GM23338 (cell line): ENCODE data around the gene SGSH. TPM values are rescaled to one million over a fixed set of nuclear protein-coding genes. Genes with fewer than 3 reads are reported as not detected.

ENCODE experiments used
- ATAC-seq: fragments of 200-7000 bp; cut with Tn5 transposase; 3 replicates; pipeline ENCODE4 v1.9.1; 2020
- DNase-seq: peaks from one replicate; pipeline ENCODE4 v3.0.0-alpha.2; 2015; ENCODE audit warnings: low spot score
- H2AFZ ChIP-seq: fragments of 200-600 bp; sonication (generic); 2 replicates; pipeline ENCODE4 v1.8.0; 2016; ENCODE audit warnings: antibody characterized with exemption, mild to moderate bottlenecking, moderate library complexity
- H3F3A ChIP-seq: fragments of 200-600 bp; sonication (generic); replicated peaks from 2 replicates; pipeline ENCODE4 v1.8.0; 2017; ENCODE audit warnings: antibody characterized with exemption, mixed run types, low read depth
- H3K27ac ChIP-seq: fragments of 200-600 bp; sonication (generic); 2 replicates; pipeline ENCODE4 v1.6.1; 2016; ENCODE audit warnings: low read depth
- H3K27me3 ChIP-seq: fragments of 200-600 bp; sonication (generic); 2 replicates; pipeline ENCODE4 v1.8.0; 2016; ENCODE audit warnings: mild to moderate bottlenecking, mixed run types, moderate library complexity; ENCODE audit not compliant: insufficient read depth
- H3K36me3 ChIP-seq: fragments of 200-600 bp; sonication (generic); 2 replicates; pipeline ENCODE4 v1.8.0; 2016; ENCODE audit warnings: mild to moderate bottlenecking; ENCODE audit not compliant: insufficient read depth
- H3K4me1 ChIP-seq: fragments of 200-600 bp; sonication (generic); 2 replicates; pipeline ENCODE4 v1.8.0; 2016; ENCODE audit warnings: mild to moderate bottlenecking, moderate library complexity; ENCODE audit not compliant: insufficient read depth
- H3K4me2 ChIP-seq: fragments of 200-600 bp; sonication (generic); 2 replicates; pipeline ENCODE4 v1.7.1; 2017; ENCODE audit warnings: mixed run types
- H3K4me3 ChIP-seq: fragments of 200-600 bp; sonication (generic); 2 replicates; pipeline ENCODE4 v1.6.1; 2016; ENCODE audit warnings: mixed run types
- H3K79me2 ChIP-seq: fragments of 200-600 bp; sonication (generic); replicated peaks from 2 replicates; pipeline ENCODE4 v1.8.0; 2017; ENCODE audit warnings: mild to moderate bottlenecking; ENCODE audit not compliant: insufficient read depth
- H3K9me2 ChIP-seq: fragments of 200-600 bp; sonication (generic); 2 replicates; pipeline ENCODE4 v1.8.0; 2017; ENCODE audit not compliant: insufficient read depth
- H4K20me1 ChIP-seq: fragments of 200-600 bp; sonication (generic); replicated peaks from 2 replicates; pipeline ENCODE4 v1.8.0; 2017; ENCODE audit warnings: mild to moderate bottlenecking; ENCODE audit not compliant: insufficient read depth
- H3K27ac Mint-ChIP-seq: 2 replicates; pipeline ENCODE4 v1.8.0; 2020; ENCODE audit warnings: inconsistent platforms, mild to moderate bottlenecking, moderate library complexity, mixed read lengths
- H3K27me3 Mint-ChIP-seq: 3 replicates; pipeline ENCODE4 v1.8.0; 2022; ENCODE audit warnings: low read depth, mild to moderate bottlenecking, moderate library complexity, mixed read lengths, inconsistent platforms; ENCODE audit not compliant: insufficient read depth, poor library complexity
- H3K36me3 Mint-ChIP-seq: 3 replicates; pipeline ENCODE4 v1.8.0; 2021; ENCODE audit warnings: low read depth, mild to moderate bottlenecking, inconsistent platforms, moderate library complexity, mixed read lengths
- H3K4me1 Mint-ChIP-seq: 3 replicates; pipeline ENCODE4 v1.8.0; 2020; ENCODE audit warnings: mild to moderate bottlenecking, inconsistent platforms, mixed read lengths
- H3K4me3 Mint-ChIP-seq: 3 replicates; pipeline ENCODE4 v1.8.0; 2021; ENCODE audit warnings: moderate library complexity, mild to moderate bottlenecking, inconsistent platforms, mixed read lengths
- H3K9me3 Mint-ChIP-seq: 3 replicates; pipeline ENCODE4 v1.8.0; 2020; ENCODE audit warnings: moderate library complexity, mild to moderate bottlenecking, inconsistent platforms, mixed read lengths
- CREB1 ChIP-seq: fragments of 250-450 bp; sonication (Bioruptor Pico); IDR thresholded peaks from 2 replicates; pipeline ENCODE4 v1.5.0; 2020; ENCODE audit warnings: low read depth, mild to moderate bottlenecking, moderate library complexity
- EZH2phosphoT487 ChIP-seq: fragments of 200-600 bp; sonication (generic); IDR thresholded peaks from one replicate; pipeline ENCODE4 v1.8.1; 2018; ENCODE audit warnings: antibody characterized with exemption; ENCODE audit not compliant: unreplicated experiment
- POLR2AphosphoS5 ChIP-seq: IDR thresholded peaks from 2 replicates; pipeline ENCODE4 v1.6.1; 2016; ENCODE audit warnings: antibody characterized with exemption, low read depth
- STAT1 ChIP-seq: IDR thresholded peaks from one replicate; pipeline ENCODE4 v1.6.1; 2016; ENCODE audit warnings: antibody characterized with exemption; ENCODE audit not compliant: unreplicated experiment
- polyA plus RNA-seq: library from polyadenylated mRNA; unstranded; fragments of >200 nt; fragmentation: Nextera tagmentation; extraction: Ambion mirVana; gene quantifications from 2 replicates; pipeline ENCODE4 v1.2.1, GENCODE V29; 2016
- total RNA-seq: library from RNA; depleted of rRNA; stranded (reverse); fragments of >200 nt; shearing (Covaris generic); gene quantifications from 2 replicates; pipeline ENCODE4 v1.2.3, GENCODE V29; 2014
- TF ChIP-seq, protein P1 (sequence below): IDR thresholded peaks from 2 replicates; pipeline ENCODE4 v1.6.1; 2016; ENCODE audit warnings: antibody characterized with exemption
- TF ChIP-seq, protein P2 (sequence below): fragments of 250-450 bp; sonication (Bioruptor Pico); IDR thresholded peaks from 2 replicates; pipeline ENCODE4 v1.5.0; 2020; ENCODE audit warnings: mild to moderate bottlenecking, moderate library complexity

Gene SGSH
- total and polyA plus RNA-seq, 2 experiments from 2014 or later, result 9.6 to 17.5 TPM

DNA sequence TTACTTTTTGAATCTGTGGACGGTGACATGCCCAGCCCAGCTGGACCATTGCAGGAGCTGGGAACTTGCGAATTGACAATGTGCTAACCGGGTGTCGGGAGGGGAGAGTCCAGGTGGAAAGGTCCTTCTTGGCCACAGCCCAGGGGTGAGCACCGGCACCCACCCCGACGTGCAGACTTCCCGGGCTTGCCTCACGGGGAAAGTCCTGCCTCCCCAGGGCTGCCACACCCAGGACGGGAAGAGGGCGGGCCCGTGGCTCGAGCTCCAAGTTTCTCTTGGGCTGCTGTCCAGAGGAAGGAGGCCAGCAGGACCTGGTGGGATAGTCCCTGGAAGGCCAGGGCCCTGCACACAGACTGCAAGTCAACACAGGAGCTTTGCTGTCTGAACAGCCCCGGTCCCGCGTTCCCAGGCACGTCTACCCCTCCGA lies 32.6 kb downstream of the SGSH start:
- Histone ChIP-seq H2AFZ (no peak overlapping the region), H3K27me3 (no peaks in the 10 kb centered on the region), H3K27ac (no peak overlapping the region), H3K4me1 (no peaks in the 10 kb centered on the region), H3K4me2 (no peak overlapping the region), H3K79me2 (no peaks in the 10 kb centered on the region), H4K20me1 (no peaks in the 10 kb centered on the region), H3F3A (0 out of 2 replicates have a peak, but pooled peaks cover 3% of the 10 kb centered on the region), H3K4me3 (no peak overlapping the region), H3K36me3 (no peaks in the 10 kb centered on the region), H3K9me2 (no peaks in the 10 kb centered on the region)
- H3K36me3 Mint-ChIP-seq, result no peaks in the 10 kb centered on the region
- no peaks in the 10 kb centered on the region for H3K9me3 Mint-ChIP-seq
- no peak for DNase-seq
- no peak for ATAC-seq
- H3K27ac Mint-ChIP-seq, result no peak overlapping the region
- peaks cover 2% of the 10 kb centered on the region; the same call in 2 of the 3 replicates for H3K4me1 Mint-ChIP-seq
- H3K27me3 Mint-ChIP-seq, result peaks cover 14% of the 10 kb centered on the region
- no peak for TF ChIP-seq EZH2phosphoT487
- TF ChIP-seq CREB1 (CRISPR knock-in tag), result no peak
- TF ChIP-seq, protein P1, sequence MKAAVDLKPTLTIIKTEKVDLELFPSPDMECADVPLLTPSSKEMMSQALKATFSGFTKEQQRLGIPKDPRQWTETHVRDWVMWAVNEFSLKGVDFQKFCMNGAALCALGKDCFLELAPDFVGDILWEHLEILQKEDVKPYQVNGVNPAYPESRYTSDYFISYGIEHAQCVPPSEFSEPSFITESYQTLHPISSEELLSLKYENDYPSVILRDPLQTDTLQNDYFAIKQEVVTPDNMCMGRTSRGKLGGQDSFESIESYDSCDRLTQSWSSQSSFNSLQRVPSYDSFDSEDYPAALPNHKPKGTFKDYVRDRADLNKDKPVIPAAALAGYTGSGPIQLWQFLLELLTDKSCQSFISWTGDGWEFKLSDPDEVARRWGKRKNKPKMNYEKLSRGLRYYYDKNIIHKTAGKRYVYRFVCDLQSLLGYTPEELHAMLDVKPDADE, result no peak
- TF ChIP-seq POLR2AphosphoS5, result no peak
- TF ChIP-seq, protein P2, sequence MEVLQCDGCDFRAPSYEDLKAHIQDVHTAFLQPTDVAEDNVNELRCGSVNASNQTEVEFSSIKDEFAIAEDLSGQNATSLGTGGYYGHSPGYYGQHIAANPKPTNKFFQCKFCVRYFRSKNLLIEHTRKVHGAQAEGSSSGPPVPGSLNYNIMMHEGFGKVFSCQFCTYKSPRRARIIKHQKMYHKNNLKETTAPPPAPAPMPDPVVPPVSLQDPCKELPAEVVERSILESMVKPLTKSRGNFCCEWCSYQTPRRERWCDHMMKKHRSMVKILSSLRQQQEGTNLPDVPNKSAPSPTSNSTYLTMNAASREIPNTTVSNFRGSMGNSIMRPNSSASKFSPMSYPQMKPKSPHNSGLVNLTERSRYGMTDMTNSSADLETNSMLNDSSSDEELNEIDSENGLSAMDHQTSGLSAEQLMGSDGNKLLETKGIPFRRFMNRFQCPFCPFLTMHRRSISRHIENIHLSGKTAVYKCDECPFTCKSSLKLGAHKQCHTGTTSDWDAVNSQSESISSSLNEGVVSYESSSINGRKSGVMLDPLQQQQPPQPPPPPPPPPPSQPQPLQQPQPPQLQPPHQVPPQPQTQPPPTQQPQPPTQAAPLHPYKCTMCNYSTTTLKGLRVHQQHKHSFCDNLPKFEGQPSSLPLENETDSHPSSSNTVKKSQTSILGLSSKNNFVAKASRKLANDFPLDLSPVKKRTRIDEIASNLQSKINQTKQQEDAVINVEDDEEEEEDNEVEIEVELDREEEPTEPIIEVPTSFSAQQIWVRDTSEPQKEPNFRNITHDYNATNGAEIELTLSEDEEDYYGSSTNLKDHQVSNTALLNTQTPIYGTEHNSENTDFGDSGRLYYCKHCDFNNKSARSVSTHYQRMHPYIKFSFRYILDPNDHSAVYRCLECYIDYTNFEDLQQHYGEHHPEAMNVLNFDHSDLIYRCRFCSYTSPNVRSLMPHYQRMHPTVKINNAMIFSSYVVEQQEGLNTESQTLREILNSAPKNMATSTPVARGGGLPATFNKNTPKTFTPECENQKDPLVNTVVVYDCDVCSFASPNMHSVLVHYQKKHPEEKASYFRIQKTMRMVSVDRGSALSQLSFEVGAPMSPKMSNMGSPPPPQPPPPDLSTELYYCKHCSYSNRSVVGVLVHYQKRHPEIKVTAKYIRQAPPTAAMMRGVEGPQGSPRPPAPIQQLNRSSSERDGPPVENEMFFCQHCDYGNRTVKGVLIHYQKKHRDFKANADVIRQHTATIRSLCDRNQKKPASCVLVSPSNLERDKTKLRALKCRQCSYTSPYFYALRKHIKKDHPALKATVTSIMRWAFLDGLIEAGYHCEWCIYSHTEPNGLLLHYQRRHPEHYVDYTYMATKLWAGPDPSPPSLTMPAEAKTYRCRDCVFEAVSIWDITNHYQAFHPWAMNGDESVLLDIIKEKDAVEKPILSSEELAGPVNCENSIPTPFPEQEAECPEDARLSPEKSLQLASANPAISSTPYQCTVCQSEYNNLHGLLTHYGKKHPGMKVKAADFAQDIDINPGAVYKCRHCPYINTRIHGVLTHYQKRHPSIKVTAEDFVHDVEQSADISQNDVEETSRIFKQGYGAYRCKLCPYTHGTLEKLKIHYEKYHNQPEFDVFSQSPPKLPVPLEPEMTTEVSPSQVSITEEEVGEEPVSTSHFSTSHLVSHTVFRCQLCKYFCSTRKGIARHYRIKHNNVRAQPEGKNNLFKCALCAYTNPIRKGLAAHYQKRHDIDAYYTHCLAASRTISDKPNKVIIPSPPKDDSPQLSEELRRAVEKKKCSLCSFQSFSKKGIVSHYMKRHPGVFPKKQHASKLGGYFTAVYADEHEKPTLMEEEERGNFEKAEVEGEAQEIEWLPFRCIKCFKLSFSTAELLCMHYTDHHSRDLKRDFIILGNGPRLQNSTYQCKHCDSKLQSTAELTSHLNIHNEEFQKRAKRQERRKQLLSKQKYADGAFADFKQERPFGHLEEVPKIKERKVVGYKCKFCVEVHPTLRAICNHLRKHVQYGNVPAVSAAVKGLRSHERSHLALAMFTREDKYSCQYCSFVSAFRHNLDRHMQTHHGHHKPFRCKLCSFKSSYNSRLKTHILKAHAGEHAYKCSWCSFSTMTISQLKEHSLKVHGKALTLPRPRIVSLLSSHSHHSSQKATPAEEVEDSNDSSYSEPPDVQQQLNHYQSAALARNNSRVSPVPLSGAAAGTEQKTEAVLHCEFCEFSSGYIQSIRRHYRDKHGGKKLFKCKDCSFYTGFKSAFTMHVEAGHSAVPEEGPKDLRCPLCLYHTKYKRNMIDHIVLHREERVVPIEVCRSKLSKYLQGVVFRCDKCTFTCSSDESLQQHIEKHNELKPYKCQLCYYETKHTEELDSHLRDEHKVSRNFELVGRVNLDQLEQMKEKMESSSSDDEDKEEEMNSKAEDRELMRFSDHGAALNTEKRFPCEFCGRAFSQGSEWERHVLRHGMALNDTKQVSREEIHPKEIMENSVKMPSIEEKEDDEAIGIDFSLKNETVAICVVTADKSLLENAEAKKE (CRISPR knock-in tag), result no peak
- no peak for TF ChIP-seq STAT1
- no peak overlapping the region for H3K4me3 Mint-ChIP-seq
